ENCODE data around the gene SYPL2. TPM values are rescaled to one million over a fixed set of nuclear protein-coding genes. Genes with fewer than 3 reads are reported as not detected.

The SYPL2 gene
- total and polyA plus RNA-seq, 9 donors = 0.31 to 5.1 (median 2.4) TPM

DNA sequence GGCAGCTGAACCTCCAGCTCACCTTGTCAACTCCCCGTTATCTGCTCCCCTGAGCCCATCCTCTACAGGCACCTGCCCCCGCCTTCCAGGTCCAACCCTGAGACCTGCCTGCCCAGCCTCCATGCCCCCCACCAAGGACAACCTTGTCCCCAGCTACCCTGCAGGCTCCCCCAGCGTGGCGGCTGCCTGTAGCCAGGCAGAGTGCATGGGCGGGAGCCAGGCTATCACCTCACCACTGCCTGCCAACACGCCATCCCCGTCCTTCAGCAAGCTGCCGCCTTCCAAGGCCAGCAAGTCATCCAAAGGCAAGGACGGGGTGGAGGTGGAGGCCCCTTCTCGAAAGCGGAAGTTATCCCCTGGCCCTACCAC lies 24.6 kb downstream of the SYPL2 start:
- no peak overlapping the region for H3K4me3 ChIP-seq
- H3K9me3 ChIP-seq = no peaks in the 10 kb centered on the region
- H3K4me1 ChIP-seq (ENCODE audit: insufficient read depth) = peaks cover 2% of the 10 kb centered on the region
- no peaks in the 10 kb centered on the region for H3K36me3 ChIP-seq
- TF ChIP-seq EP300 (IDR thresholded peaks at IDR 0.05) (no peak), POLR2A (IDR thresholded peaks at IDR 0.05) (no peak)
- TF ChIP-seq, protein P1, sequence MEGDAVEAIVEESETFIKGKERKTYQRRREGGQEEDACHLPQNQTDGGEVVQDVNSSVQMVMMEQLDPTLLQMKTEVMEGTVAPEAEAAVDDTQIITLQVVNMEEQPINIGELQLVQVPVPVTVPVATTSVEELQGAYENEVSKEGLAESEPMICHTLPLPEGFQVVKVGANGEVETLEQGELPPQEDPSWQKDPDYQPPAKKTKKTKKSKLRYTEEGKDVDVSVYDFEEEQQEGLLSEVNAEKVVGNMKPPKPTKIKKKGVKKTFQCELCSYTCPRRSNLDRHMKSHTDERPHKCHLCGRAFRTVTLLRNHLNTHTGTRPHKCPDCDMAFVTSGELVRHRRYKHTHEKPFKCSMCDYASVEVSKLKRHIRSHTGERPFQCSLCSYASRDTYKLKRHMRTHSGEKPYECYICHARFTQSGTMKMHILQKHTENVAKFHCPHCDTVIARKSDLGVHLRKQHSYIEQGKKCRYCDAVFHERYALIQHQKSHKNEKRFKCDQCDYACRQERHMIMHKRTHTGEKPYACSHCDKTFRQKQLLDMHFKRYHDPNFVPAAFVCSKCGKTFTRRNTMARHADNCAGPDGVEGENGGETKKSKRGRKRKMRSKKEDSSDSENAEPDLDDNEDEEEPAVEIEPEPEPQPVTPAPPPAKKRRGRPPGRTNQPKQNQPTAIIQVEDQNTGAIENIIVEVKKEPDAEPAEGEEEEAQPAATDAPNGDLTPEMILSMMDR (IDR thresholded peaks at IDR 0.05) = no peak
- H3K27me3 ChIP-seq = no peaks in the 10 kb centered on the region
- no peak for DNase-seq
- no peak overlapping the region for H3K27ac ChIP-seq
- intact Hi-C loops (cut with DNase I) = loop anchor here (2.0 to 5.0 kb wide), 2 partner anchors 40 to 41 kb away; no protein-coding TSS in a partner anchor
- 84 to 89% (median 85%) methylated on average over 11 of the region's 11 CpGs for WGBS, 3 donors

DNA sequence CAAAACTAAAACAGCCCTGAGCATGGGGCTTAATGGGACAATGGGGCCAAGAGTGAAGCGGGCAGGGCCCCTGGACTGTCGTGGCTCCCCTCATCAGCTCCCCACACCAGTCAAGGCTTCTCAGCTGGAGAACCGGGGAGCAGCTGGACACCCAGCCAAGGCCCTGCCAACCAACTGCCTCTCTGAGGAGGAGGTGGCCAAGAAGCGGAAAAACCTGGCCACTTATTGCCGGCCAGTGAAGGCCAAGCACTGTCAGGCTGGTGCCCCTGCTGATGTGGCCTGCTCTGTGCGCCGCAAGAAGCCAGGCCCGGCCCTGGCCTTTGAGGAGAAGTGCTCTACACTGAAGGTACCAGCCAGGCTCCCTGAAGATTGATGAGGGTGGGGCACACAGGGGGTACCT lies 25.0 kb downstream of the SYPL2 start:
- H3K9me3 ChIP-seq = no peaks in the 10 kb centered on the region
- H3K27me3 ChIP-seq = no peaks in the 10 kb centered on the region
- H3K4me1 ChIP-seq (ENCODE audit: insufficient read depth) = peaks cover 2% of the 10 kb centered on the region
- H3K36me3 ChIP-seq = no peaks in the 10 kb centered on the region
- intact Hi-C loops (cut with DNase I) = loop anchor here (2.0 to 5.0 kb wide), 2 partner anchors 39 to 41 kb away; no protein-coding TSS in a partner anchor
- TF ChIP-seq POLR2A (IDR thresholded peaks at IDR 0.05) (no peak), EP300 (IDR thresholded peaks at IDR 0.05) (no peak)
- TF ChIP-seq, protein P1 (IDR thresholded peaks at IDR 0.05) = no peak
- H3K27ac ChIP-seq = no peak overlapping the region
- DNase-seq = no peak
- no peak overlapping the region for H3K4me3 ChIP-seq
- WGBS, 3 donors = 93 to 97% (median 95%) methylated on average over 8 of the region's 8 CpGs

DNA sequence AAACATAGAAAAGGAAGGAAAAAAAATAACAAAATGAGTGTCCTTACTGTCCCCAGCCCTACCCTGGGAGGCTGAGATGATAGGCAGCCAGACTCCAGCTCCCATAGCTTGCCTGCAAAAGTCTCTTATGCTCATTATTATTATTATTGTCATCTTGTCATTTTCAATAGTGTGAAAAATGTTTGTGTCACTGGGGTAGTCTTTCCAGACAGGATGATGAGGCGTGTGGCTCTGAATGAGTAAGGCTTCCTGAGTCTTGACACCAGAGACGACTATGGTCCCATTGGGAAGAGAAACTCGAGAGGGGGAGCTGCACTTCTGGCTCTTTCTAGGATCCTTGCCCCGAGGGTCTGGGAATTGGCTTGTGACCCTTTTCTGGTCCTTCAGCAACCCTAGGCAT lies 26.4 kb downstream of the SYPL2 start:
- no peak for DNase-seq
- Histone ChIP-seq H3K36me3 (no peaks in the 10 kb centered on the region), H3K27me3 (no peaks in the 10 kb centered on the region), H3K9me3 (no peaks in the 10 kb centered on the region), H3K27ac (no peak overlapping the region), H3K4me3 (no peak overlapping the region), H3K4me1 (ENCODE audit: insufficient read depth) (peaks cover 3% of the 10 kb centered on the region)
- intact Hi-C loops (cut with DNase I) = loop anchor here in 3 of 4 donors (5.0 kb wide), 1 partner anchor 40 kb away; no protein-coding TSS in a partner anchor
- 73 to 85% (median 78%) methylated on average over 4 of the region's 4 CpGs for WGBS, 3 donors
- TF ChIP-seq EP300 (IDR thresholded peaks at IDR 0.05) = no peak
- TF ChIP-seq, protein P1 (IDR thresholded peaks at IDR 0.05) = no peak
- TF ChIP-seq POLR2A (IDR thresholded peaks at IDR 0.05) = no peak

DNA sequence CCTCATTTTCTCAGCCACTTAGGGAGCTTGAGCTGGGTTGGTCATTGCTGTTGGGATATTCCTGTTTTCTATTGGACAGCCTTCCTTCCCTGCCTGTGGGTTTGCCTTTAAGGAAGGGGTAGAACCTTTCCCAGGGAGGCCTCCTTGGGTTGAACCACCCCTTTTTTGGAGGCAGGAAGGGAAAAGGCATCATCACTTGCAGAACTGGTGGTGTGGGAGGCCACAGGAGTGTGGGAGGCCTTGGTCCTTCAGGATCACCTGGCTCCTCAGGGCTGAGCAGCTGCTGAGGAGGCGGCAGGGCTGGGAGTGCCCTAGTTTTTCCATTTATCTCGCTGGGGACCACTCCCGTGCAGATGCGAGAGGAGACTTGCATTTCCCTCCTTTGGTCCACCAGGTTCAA lies 26.9 kb downstream of the SYPL2 start:
- H3K27ac ChIP-seq = peak overlapping the region in 1 of 2 donors; percentile 13
- no peak overlapping the region for H3K4me3 ChIP-seq
- no peaks in the 10 kb centered on the region for H3K36me3 ChIP-seq

More for the DNA sequence above, 26.9 kb downstream of the SYPL2 start:
- intact Hi-C loops (cut with DNase I) = loop anchor here in 3 of 4 donors (5.0 kb wide), 1 partner anchor 39 kb away; no protein-coding TSS in a partner anchor
- no peak for DNase-seq
- Histone ChIP-seq H3K27me3 (no peaks in the 10 kb centered on the region), H3K9me3 (no peaks in the 10 kb centered on the region), H3K4me1 (ENCODE audit: insufficient read depth) (peaks cover 7% of the 10 kb centered on the region)
- TF ChIP-seq, protein P1 (IDR thresholded peaks at IDR 0.05) = no peak
- no peak for TF ChIP-seq POLR2A (IDR thresholded peaks at IDR 0.05)
- no peak for TF ChIP-seq EP300 (IDR thresholded peaks at IDR 0.05)
- 44 to 52% (median 48%) methylated on average over 4 of the region's 4 CpGs for WGBS, 3 donors

All from ovary (tissue), 9 donors.